ENCODE measurements around the gene LCNL1.

DNA sequence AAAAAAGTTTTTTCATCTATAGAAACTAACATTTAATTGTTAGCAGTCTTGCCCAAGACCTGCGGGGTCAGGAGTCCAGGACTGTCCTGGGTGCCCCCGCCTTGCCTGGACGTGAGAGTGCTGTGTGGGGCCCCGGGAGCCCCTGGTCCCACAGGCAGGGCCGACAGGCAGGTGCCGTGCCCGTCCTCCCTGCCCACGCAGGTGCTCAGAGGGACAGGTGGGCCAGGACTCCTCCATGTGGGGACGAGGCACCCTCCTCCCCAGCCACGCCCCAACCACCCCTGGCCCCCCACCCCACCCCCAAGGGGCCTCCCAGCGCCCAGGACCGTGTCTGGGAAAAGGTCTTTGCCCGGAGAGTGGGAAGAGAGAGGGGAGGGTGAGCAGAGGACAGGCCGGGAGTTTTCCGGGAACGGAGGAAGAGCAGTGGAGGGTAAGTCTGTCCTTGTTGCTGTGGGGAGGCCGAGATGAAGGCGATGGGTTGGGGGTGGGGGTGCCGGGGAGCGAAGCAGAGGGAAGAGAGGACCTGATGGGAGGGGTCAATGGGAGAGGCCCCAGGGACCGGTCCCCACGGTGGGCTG lies 33.5 kb upstream of the LCNL1 start:
- TF ChIP-seq, protein P1, sequence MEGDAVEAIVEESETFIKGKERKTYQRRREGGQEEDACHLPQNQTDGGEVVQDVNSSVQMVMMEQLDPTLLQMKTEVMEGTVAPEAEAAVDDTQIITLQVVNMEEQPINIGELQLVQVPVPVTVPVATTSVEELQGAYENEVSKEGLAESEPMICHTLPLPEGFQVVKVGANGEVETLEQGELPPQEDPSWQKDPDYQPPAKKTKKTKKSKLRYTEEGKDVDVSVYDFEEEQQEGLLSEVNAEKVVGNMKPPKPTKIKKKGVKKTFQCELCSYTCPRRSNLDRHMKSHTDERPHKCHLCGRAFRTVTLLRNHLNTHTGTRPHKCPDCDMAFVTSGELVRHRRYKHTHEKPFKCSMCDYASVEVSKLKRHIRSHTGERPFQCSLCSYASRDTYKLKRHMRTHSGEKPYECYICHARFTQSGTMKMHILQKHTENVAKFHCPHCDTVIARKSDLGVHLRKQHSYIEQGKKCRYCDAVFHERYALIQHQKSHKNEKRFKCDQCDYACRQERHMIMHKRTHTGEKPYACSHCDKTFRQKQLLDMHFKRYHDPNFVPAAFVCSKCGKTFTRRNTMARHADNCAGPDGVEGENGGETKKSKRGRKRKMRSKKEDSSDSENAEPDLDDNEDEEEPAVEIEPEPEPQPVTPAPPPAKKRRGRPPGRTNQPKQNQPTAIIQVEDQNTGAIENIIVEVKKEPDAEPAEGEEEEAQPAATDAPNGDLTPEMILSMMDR (IDR thresholded peaks at IDR 0.05) = no peak
- no peak for TF ChIP-seq POLR2A (IDR thresholded peaks at IDR 0.05)
